ENCODE results near the gene TOP1. TPM values are rescaled to one million over a fixed set of nuclear protein-coding genes. Genes with fewer than 3 reads are reported as not detected.

The TOP1 gene
- total RNA-seq, 1 experiment from 2014 or later, result 129 TPM

- Mint-ChIP-seq H3K4me1 (ENCODE audit: low read depth, unreplicated experiment) (peaks cover 47% of the 10 kb centered on the region), H3K36me3 (ENCODE audit: insufficient read depth, unreplicated experiment) (peaks cover 35% of the 10 kb centered on the region), H3K4me3 (ENCODE audit: low read depth, unreplicated experiment) (no peak overlapping the region), H3K9me3 (ENCODE audit: low read depth, unreplicated experiment) (no peaks in the 10 kb centered on the region), H3K27ac (ENCODE audit: unreplicated experiment) (no peak overlapping the region), H3K27me3 (ENCODE audit: unreplicated experiment) (no peaks in the 10 kb centered on the region)
- no TSS peak for BruUV-seq (replicated peaks)
- TF ChIP-seq CTCF (IDR thresholded peaks at IDR 0.05; ENCODE audit: unreplicated experiment), result no peak
- intact Hi-C loops (cut with micrococcal nuclease; ENCODE audit: unreplicated experiment), result no loop called here
- no peak for DNase-seq
- CTCF ChIA-PET, result no interaction called here
Observed at GRCh38 chr20:41140226-41141133, 111.9 kb downstream of the TOP1 start.

- Mint-ChIP-seq H3K9me3 (ENCODE audit: low read depth, unreplicated experiment) (no peaks in the 10 kb centered on the region), H3K36me3 (ENCODE audit: insufficient read depth, unreplicated experiment) (peaks cover 27% of the 10 kb centered on the region), H3K27ac (ENCODE audit: unreplicated experiment) (no peak overlapping the region), H3K27me3 (ENCODE audit: unreplicated experiment) (no peaks in the 10 kb centered on the region), H3K4me3 (ENCODE audit: low read depth, unreplicated experiment) (no peak overlapping the region), H3K4me1 (ENCODE audit: low read depth, unreplicated experiment) (peaks cover 39% of the 10 kb centered on the region)
- no peak for DNase-seq
- intact Hi-C loops (cut with micrococcal nuclease; ENCODE audit: unreplicated experiment), result no loop called here
- CTCF ChIA-PET, result interaction anchor here (1.2 kb wide), 1 partner anchor 198 kb away, joined by 3 read pairs; no protein-coding TSS in a partner anchor
- no peak for TF ChIP-seq CTCF (IDR thresholded peaks at IDR 0.05; ENCODE audit: unreplicated experiment)
- BruUV-seq (replicated peaks), result no TSS peak
Observed at GRCh38 chr20:41141153-41141815, 112.7 kb downstream of the TOP1 start.

GRCh38 chr20:41142245-41142644 is 113.6 kb downstream of the TOP1 start:
- intact Hi-C loops (cut with micrococcal nuclease; ENCODE audit: unreplicated experiment), result no loop called here
- peaks cover 18% of the 10 kb centered on the region for H3K36me3 Mint-ChIP-seq (ENCODE audit: insufficient read depth, unreplicated experiment)
- no TSS peak for BruUV-seq (replicated peaks)
- no peaks in the 10 kb centered on the region for H3K27me3 Mint-ChIP-seq (ENCODE audit: unreplicated experiment)
- CTCF ChIA-PET, result interaction anchor here (1.2 kb wide), 1 partner anchor 197 kb away, joined by 3 read pairs; no protein-coding TSS in a partner anchor
- H3K9me3 Mint-ChIP-seq (ENCODE audit: low read depth, unreplicated experiment), result no peaks in the 10 kb centered on the region
- H3K4me1 Mint-ChIP-seq (ENCODE audit: low read depth, unreplicated experiment), result peaks cover 34% of the 10 kb centered on the region
- DNase-seq, result no peak
- H3K4me3 Mint-ChIP-seq (ENCODE audit: low read depth, unreplicated experiment), result no peak overlapping the region
- TF ChIP-seq CTCF (IDR thresholded peaks at IDR 0.05; ENCODE audit: unreplicated experiment), result no peak
- H3K27ac Mint-ChIP-seq (ENCODE audit: unreplicated experiment), result no peak overlapping the region

- no TSS peak for BruUV-seq (replicated peaks)
Observed at GRCh38 chr20:41142919-41143318, 114.3 kb downstream of the TOP1 start.

More at GRCh38 chr20:41142919-41143318, 114.3 kb downstream of the TOP1 start:
- CTCF ChIA-PET, result interaction anchor here (1.5 kb wide), 1 partner anchor 8 kb away, joined by 8 read pairs; no protein-coding TSS in a partner anchor
- Mint-ChIP-seq H3K4me1 (ENCODE audit: low read depth, unreplicated experiment) (peaks cover 34% of the 10 kb centered on the region), H3K27me3 (ENCODE audit: unreplicated experiment) (no peaks in the 10 kb centered on the region), H3K9me3 (ENCODE audit: low read depth, unreplicated experiment) (no peaks in the 10 kb centered on the region), H3K4me3 (ENCODE audit: low read depth, unreplicated experiment) (no peak overlapping the region), H3K27ac (ENCODE audit: unreplicated experiment) (no peak overlapping the region), H3K36me3 (ENCODE audit: insufficient read depth, unreplicated experiment) (peaks cover 11% of the 10 kb centered on the region)
- no peak for TF ChIP-seq CTCF (IDR thresholded peaks at IDR 0.05; ENCODE audit: unreplicated experiment)
- no peak for DNase-seq
- intact Hi-C loops (cut with micrococcal nuclease; ENCODE audit: unreplicated experiment), result no loop called here

Data from Calu3 (cell line).